CD4-positive, alpha-beta T cell treated with Interleukin-4 for 4 hours (primary cell): ENCODE measurements around the gene RHOU.

Experiments used
- DNase-seq: peaks from one replicate; pipeline ENCODE4 v3.0.0-alpha.2; 2020

The RHOU gene

GRCh38 chr1:228737601-228738041, 2.3 kb downstream of the RHOU start:
- no peak for DNase-seq

GRCh38 chr1:228739826-228740225, 4.5 kb downstream of the RHOU start:
- DNase-seq = no peak

GRCh38 chr1:228740543-228741317, 5.5 kb downstream of the RHOU start:
- DNase-seq = no peak

- no peak for DNase-seq
Observed at GRCh38 chr1:228742281-228742860, 7.1 kb downstream of the RHOU start.

- DNase-seq = no peak
Observed at GRCh38 chr1:228743405-228743804, 8.1 kb downstream of the RHOU start.

- no peak for DNase-seq
Observed at GRCh38 chr1:228744356-228744755, 9.1 kb downstream of the RHOU start.

- DNase-seq = no peak
Observed at GRCh38 chr1:228744918-228745317, 9.6 kb downstream of the RHOU start.

GRCh38 chr1:228745497-228745896, 10.2 kb downstream of the RHOU start:
- no peak for DNase-seq

GRCh38 chr1:228747301-228747935, 12.1 kb downstream of the RHOU start:
- no peak for DNase-seq

- DNase-seq = no peak
Observed at GRCh38 chr1:228748029-228748428, 12.8 kb downstream of the RHOU start.

GRCh38 chr1:228748431-228748830, 13.2 kb downstream of the RHOU start:
- peak; percentile 20 for DNase-seq

GRCh38 chr1:228749765-228750164, 14.5 kb downstream of the RHOU start:
- DNase-seq = no peak

- DNase-seq = no peak
Observed at GRCh38 chr1:228750915-228751314, 15.6 kb downstream of the RHOU start.

GRCh38 chr1:228751360-228752098, 16.2 kb downstream of the RHOU start:
- DNase-seq = no peak

GRCh38 chr1:228752258-228752657, 17.0 kb downstream of the RHOU start:
- no peak for DNase-seq

- no peak for DNase-seq
Observed at GRCh38 chr1:228752675-228753265, 17.5 kb downstream of the RHOU start.

GRCh38 chr1:228753287-228753686, 18.0 kb downstream of the RHOU start:
- DNase-seq = no peak

GRCh38 chr1:228753786-228754360, 18.6 kb downstream of the RHOU start:
- no peak for DNase-seq

- no peak for DNase-seq
Observed at GRCh38 chr1:228754646-228755268, 19.5 kb downstream of the RHOU start.

- DNase-seq = no peak
Observed at GRCh38 chr1:228755800-228756199, 20.5 kb downstream of the RHOU start.

GRCh38 chr1:228756457-228756856, 21.2 kb downstream of the RHOU start:
- no peak for DNase-seq

GRCh38 chr1:228758447-228758846, 23.2 kb downstream of the RHOU start:
- DNase-seq = no peak
